Bone marrow (tissue), 2 donors: ENCODE results near the gene BACE2.
"Not testable (repeated sequence)": the region's sequence is repeated elsewhere in the genome, so short reads cannot be mapped to it uniquely, and the experiment has no call there.

Experiments used
- DNase-seq, 2 donors: peaks; one replicate each; lab custom pipeline; 2025; lab: John Stamatoyannopoulos, UW

Gene BACE2

GRCh38 chr21:41185802-41186201 lies 17.8 kb downstream of the BACE2 start:
- DNase-seq = no peak

- no peak for DNase-seq
These were observed 19.0 kb downstream of the BACE2 start for GRCh38 chr21:41186755-41187536.

- no peak for DNase-seq
These were observed 19.6 kb downstream of the BACE2 start for GRCh38 chr21:41187537-41188025.

- DNase-seq = no peak
These were observed 20.7 kb downstream of the BACE2 start for GRCh38 chr21:41188486-41189149.

GRCh38 chr21:41189150-41189745 lies 21.3 kb downstream of the BACE2 start:
- DNase-seq = no peak

- DNase-seq = not testable (repeated sequence)
These were observed 24.6 kb downstream of the BACE2 start for GRCh38 chr21:41192552-41192951.

- no peak for DNase-seq
These were observed 27.4 kb downstream of the BACE2 start for GRCh38 chr21:41195311-41195710.

- DNase-seq = no peak
These were observed 29.0 kb downstream of the BACE2 start for GRCh38 chr21:41196993-41197392.

- DNase-seq = no peak
These were observed 29.6 kb downstream of the BACE2 start for GRCh38 chr21:41197582-41197981.

- DNase-seq = not testable (repeated sequence)
These were observed 30.7 kb downstream of the BACE2 start for GRCh38 chr21:41198647-41199046.

GRCh38 chr21:41199123-41199522 lies 31.2 kb downstream of the BACE2 start:
- DNase-seq = no peak

- no peak for DNase-seq
These were observed 31.6 kb downstream of the BACE2 start for GRCh38 chr21:41199588-41199987.

GRCh38 chr21:41201385-41201784 lies 33.4 kb downstream of the BACE2 start:
- DNase-seq = no peak

GRCh38 chr21:41204736-41205135 lies 36.8 kb downstream of the BACE2 start:
- DNase-seq = no peak

GRCh38 chr21:41207401-41208375 lies 39.7 kb downstream of the BACE2 start:
- DNase-seq = no peak

GRCh38 chr21:41208376-41208763 lies 40.4 kb downstream of the BACE2 start:
- DNase-seq = no peak

GRCh38 chr21:41209016-41209619 lies 41.2 kb downstream of the BACE2 start:
- DNase-seq = no peak

- no peak for DNase-seq
These were observed 42.6 kb downstream of the BACE2 start for GRCh38 chr21:41210426-41211059.

- DNase-seq = no peak
These were observed 43.3 kb downstream of the BACE2 start for GRCh38 chr21:41211060-41211805.

- no peak for DNase-seq
These were observed 45.1 kb downstream of the BACE2 start for GRCh38 chr21:41213021-41213420.
